Activated T-cell treated with anti-CD3 and anti-CD28 coated beads for 48 hours (primary cell): ENCODE results near the gene SCNN1B.
"Not testable (repeated sequence)": the region's sequence is repeated elsewhere in the genome, so short reads cannot be mapped to it uniquely, and the experiment has no call there.

Experiments used
- DNase-seq: peaks from one replicate; pipeline ENCODE4 v3.0.0-alpha.2; 2020; ENCODE audit warnings: low read depth

Gene SCNN1B

DNA sequence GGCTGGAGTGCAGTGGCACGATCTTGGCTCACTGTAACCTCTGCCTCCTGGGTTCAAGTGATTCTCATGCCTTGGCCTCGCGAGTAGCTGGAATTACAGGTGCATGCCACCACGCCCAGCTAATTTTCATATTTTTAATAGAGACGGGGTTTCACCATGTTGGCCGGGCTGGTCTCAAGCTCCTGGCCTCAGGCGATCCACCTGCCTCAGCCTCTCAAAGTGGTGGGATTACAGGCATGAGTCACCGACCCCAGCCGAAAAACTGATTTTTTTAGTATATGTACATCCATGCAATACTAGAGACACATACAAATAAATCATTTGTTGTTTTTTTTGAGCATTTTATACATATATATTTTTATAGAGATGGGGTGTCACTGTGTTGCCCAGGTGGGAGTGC lies 79.6 kb downstream of the SCNN1B start:
- not testable (repeated sequence) for DNase-seq

DNA sequence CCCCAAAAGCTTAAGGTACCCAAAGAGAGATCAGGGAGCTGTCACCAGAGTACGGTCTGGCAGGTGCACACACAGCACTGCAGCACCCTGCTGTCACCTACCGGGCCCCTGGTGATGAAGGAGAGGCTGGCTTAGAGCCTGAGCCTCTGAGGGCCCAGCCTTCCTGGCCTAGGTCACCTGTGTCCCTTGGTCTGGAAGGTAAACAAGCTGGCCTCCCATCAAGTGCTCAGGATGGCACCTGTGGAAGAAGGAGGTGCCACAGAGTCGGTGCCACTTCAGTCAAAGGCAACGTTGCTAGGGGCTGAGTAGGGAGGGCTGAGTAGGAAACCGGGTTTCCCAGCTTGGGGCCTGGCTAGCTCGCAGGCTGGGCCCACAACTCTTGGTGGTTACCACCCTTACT lies 80.2 kb downstream of the SCNN1B start:
- no peak for DNase-seq

DNA sequence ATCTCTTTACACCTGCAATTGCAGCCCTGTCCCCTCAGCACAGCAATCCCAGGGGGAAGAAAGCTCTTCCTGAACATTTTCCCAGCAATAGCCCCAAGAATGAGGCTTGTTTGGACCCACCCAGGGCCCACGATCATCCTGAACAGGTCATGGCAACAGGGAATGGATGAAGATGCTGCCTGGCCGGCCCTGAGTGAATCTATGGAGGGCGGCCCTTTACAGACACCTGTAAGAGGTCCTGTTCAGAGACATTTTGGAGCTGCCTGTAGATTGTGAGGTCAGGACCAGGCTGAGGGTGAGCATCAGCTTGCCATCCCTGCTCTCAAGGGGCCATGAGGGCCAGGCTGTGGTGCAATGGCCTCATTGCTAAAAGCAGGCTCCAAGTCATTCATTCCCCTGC lies 81.8 kb downstream of the SCNN1B start:
- no peak for DNase-seq

DNA sequence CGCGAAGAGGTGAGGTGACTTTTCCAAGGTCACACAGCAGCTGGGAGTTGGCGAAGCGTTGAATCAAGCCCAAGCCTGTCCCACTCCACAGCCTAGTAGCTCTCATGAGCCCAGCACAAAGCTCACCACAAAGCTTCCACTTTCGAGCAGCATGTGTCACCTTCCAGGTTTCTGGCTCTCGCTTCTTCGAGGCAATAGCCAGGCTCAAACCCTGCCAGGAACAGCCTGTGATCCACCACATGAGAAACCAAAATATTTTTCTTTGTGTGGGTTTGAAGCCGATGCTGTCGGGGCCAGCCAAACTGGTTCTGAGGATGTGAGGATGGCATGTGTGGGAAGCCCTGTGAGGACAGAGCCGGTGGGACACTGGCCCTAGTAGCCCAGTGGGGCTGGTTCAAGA lies 82.8 kb downstream of the SCNN1B start:
- no peak for DNase-seq

DNA sequence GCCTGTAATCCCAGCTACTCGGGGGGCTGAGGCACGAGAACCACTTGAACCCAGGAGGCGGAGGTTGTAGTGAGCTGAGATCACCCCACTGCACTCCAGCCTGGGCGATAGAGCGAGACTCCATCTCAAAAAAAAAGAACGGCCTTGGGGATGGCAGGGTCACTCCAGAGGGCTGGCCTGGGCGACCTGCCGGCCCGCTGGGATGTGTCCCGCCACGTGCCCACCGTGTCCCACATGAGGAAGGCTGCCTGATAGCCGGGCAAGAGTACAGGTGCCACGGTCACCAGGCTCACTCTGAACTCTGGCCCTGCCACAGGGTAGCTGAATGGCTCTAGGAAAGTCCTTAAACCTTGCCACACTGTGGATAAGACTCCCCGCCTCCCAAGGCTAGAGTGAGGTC lies 83.3 kb downstream of the SCNN1B start:
- DNase-seq = no peak

DNA sequence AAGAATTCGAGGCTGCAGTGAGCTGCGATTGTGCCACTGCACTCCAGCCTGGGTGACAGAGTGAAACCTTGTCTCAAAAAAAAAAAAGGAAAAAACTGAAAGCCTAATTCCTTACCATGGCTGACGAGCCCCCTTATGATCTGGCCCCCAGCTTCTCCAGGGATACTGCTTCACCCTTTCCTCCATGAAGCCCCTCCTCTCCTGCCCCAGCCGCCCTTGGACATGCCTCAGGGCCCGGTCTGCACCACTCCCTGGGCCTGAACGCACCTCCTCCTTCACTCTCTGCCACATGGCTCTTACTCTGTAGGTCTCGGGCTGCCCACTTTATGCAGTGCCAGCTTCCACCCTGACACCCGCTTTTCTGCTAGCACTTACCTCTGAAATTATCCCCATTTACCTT lies 85.6 kb downstream of the SCNN1B start:
- no peak for DNase-seq

DNA sequence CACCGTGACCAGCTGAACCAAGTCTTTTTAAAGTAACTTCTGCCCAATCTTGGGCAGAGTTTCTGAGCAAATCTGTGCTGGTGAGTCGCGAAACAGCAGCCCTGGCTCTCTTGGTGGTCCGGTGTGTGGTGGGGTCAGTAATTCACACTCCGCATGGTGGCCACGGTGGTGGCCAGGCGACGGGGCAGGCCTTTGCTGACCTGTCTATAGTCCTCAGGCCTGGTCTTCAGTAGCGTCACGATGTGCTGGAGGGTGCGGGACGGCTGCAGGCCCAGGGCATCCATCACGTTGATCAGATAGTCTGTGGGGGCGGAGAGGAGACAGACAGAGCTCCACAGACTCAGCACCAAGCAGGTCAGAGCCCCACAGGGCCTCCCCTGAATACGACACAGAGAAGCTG lies 86.7 kb downstream of the SCNN1B start:
- DNase-seq = no peak

DNA sequence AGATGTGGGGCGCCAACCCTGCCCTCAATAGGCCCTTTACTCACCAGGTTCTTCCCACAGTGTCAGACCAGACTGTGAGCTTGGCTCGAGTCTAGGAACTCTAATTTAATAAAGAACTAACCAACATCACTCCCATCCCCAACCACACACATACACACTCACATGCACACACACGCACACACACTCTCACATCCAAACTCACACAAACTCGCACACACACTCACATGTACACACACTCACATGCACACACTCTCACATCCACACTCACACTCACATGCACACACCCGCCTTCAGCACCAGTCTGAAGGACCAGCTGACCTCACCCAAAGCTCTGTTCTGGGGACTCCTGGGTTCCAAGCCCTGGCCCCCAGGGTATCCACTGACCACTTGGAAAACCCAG lies 87.1 kb downstream of the SCNN1B start:
- DNase-seq = no peak

DNA sequence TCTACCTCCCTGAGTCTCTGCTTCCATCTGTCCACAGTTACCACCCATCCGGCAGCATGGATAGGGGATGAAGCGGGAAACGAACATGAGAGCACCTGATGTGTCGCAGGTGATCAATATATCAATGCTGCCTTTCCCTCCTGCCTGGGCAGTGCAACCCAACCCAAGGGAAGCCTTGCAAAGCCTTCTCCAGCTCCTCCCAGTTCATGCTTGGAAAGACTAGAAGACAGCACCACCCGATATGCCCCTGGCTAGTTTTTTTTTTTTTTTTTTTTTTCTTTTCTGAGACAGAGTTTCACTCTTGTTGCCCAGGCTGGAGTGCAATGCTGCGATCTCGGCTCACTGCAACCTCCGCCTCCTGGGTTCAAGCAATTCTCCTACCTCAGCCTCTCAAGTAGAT lies 87.8 kb downstream of the SCNN1B start:
- DNase-seq = not testable (repeated sequence)

DNA sequence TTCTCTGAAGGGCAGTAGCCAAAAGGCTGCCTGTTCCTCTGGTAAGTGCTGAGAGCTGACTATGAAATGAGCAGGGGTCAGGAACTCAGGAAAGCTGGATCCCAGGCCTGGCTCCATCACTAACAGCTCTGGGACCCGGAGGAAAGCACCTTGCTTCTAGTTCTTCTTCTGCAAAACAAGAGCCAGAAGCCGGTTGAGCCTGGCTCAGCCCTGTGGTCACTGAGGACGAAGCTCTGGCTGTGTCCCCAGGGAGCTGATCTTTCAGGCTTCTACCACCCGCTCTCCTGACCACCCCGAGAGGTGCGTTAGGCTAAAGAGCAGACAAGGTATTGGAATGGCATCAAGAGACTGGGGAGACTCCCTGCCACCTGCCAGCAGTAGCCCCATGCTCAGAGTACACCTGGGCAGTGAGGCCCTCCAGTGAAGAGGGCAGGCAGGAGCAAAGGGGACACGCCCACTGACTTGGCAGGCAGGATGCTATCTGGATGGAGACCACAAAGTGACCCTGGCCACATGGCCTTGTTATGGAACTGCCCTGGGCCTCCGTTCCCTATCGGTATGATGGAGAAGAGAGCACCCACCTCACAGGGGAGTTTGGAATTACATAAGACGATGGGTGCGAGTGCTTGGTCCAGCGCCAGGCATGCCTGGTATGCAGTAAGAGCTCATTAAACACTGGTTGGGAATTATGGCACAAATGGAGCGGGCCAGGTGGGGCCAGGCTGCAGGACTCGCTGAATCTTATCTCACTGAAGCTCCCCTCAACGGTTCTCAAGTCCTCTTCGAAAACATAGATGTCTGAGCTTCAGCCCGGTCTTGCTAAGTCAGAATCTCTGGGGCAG lies 89.5 kb downstream of the SCNN1B start:
- DNase-seq = no peak

DNA sequence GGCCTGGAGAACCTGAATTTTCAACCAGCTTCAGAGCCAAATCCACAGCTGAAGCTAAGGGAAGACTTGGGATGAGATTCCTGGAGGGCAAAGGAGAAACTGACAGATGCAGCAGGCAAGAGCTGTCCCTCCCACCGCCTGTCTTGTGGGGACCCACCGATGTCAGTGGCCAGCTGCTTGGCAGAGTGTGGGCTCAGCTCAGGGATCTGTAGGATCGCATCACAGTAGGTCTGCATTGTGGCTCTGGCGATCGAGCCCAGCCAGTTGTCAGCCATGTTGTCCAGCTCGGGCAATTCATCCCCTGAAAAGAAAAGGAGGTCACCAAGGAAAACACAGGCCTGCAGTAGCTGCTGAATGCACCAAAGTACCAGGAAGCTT lies 90.1 kb downstream of the SCNN1B start:
- no peak for DNase-seq

DNA sequence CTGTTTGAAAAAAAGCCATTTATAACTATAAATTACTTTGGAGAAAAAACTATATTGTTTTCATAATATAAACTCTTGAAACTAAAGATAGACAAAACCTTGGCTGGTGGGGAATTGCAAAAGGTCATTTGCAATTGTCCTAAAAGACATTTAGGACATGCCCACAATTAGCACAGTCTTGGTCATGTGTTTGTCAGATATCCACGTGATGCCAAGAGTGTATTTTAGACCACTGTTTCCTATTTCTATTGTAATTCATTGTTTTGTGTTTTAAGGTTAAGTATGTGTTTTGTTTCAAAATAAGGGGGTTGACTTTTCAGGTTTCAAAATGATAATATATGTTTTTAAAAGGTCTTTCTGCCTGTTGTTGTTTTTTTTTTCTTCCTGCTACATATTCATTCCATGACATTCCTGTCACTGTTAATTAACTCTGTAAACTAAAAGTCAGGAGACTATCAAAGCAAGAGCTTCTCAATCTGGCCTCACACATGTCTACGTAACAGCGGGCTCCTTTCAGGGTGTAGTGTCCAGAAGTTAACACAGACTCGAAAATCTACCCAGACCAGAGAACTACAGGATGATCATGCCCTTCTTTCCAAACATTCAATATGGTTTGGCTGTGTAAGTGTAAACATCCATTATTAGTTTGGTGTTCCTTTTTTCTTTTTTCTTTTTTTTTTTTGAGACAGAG lies 92.2 kb downstream of the SCNN1B start:
- no peak for DNase-seq

DNA sequence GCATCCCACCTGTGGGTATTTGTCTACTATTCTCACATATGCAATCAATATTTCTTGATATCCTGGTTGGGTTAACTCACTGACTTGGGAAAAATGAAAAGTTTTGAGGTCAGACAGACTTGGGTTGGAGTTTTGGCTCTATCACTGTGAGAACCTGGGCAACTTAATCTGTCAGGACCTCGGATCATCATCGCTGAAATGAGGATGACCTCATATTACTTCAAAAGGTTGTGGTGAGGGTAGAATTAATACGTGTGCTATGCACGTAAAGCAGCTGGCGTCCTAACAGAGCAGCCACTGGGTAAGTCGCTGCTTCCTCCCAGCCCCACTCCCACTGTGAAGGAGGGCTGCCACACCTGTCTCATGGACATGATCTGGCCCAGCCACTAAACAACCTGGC lies 93.6 kb downstream of the SCNN1B start:
- no peak for DNase-seq

DNA sequence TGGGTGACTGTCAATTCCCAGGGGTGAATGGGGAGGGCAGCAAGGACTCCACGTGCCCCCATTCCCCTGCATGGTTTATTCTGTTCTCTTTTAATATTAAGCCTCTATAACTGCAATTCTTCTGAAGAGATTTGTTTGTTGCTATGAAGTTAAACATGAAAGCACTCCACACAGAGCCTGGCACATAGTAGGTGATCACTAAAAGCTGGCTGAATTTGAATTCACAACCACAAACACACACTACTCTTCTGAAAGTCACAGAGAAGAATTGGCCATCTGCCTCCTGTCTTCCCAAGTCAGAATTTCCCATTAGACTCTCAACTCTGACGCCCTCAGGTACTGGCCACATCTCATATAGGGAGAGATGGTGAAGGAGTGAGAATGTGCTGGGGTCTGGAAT lies 95.4 kb downstream of the SCNN1B start:
- no peak for DNase-seq

DNA sequence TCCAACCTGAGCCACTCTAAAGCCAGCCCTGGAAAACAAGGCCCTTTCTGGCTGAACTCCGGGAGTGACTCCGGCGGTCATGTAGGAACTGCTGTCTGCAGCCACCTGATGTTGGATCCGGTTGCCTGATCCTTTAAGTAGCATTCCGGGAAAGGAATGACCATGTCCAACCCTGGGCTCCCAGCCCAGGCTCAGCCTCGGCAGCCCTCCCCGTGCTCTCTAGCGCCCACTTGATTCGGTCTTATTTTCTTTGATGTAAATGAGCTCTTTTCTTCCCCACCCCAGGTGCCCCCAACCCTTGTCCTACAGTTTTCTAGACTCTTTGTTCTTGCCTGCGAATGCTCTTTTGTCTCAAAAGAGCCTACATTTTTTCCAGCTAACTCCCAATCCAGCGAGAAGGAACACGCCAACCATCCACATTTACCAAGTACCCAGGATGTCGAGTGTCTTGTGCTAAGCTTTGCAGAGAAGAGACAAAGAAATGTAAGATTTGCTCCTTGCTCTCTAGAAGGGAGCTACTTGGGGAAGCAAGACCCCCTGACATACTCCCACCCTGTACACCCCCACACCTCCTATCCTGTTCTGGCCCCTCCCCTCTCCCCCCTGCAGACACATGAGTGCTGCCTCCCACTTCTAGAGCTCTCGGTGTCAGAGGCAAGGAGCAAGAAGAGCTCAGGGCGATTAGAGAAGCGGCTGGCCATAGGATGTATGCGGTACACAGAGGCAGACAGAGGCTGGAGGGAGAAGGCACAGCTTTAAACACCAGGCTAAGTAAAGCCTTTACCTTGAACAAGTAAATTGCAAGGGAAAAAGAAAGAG lies 97.1 kb downstream of the SCNN1B start:
- no peak for DNase-seq

DNA sequence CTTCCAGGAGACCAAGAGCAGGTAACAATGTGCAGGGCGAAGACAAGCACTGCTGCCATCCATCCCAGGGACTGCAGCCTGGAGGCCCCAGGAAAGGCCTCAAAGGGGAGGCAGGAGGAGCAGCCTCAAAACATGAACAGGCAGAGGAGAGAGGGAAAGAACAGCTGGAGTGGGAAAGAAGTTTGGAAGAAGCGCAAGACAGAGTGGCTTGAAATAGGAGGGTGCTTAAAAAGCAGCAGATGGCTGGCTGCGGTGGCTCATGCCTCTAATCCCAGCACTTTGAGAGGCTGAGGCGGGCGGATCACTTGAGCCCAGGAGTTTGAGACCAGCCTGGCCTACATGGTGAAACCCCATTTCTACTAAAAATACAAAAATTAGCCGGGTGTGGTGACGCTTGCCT lies 98.3 kb downstream of the SCNN1B start:
- not testable (repeated sequence) for DNase-seq

DNA sequence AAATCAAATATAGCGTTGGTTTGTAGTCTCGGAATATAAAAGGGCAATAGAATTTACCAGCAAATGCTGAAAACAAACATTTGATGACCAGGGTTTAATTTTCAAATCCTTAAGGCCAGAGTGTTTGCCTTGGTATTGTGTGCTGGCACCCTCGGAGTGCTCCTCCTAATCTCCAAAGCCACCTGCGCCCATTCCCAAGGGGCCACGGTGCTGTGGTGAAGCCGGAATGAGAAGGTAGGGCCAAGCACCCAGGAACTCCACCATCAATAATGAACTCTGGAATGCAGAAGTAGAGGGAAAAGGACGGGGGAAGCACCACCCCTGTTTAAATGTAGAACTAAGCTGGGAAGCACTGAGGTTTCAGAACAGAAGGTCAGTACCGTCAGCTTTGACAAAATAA lies 99.0 kb downstream of the SCNN1B start:
- no peak for DNase-seq

DNA sequence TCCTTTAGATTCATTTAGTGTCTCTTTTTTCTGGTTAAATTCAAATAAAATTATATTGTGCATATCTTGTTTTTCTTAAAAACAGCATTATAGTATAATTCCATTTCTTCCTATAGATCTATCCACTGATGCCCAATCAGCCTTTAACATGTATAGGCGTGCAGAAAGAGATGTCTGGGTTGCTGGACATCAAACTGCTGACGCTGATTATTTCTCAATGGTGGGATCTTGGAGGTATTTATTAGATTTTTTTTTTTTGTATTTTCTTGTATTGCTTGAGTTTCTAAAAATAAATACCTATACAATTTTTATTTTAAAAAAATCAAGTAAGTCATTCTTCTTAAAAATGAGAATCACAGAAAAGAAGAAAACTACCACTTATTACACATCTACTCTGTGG lies 100.0 kb downstream of the SCNN1B start:
- no peak for DNase-seq

DNA sequence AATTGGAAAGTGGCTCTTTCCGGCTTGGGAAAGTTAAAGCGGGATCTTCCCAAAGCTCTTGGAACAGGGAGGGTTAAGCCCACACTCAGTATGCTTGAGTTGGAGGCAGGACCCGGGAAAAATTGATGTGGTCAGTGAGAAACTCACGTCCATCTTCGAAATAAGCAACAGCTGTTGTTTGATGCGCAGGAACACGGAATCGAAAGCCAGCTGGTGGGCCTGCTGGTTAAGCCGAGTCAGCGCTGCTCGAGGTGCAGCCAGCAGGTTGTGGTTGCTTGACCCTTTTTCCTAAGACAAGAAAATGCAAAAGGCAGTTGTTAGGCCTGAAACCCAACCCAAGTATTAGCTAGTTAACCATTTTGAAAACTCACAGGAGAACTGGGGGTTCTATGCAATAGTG lies 101.4 kb downstream of the SCNN1B start:
- no peak for DNase-seq

DNA sequence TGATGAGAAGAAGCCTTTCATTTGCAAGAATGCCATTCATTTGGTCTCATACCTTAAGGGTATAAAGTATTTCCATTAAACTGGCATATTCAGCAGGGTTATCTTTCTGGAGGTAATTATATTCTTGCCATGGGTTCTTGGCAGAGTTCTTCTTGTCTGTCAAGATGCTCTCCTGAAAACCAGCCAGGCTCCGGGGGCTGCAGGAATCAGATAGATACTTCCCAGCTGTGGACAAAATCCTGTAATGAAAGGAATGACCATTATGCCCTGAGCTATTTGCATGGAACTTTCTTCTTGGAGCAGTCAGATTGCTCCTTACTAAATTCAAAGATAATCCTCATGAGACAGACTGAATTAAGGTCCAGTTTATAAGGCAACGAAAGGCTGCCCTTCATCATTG lies 103.9 kb downstream of the SCNN1B start:
- DNase-seq = no peak

DNA sequence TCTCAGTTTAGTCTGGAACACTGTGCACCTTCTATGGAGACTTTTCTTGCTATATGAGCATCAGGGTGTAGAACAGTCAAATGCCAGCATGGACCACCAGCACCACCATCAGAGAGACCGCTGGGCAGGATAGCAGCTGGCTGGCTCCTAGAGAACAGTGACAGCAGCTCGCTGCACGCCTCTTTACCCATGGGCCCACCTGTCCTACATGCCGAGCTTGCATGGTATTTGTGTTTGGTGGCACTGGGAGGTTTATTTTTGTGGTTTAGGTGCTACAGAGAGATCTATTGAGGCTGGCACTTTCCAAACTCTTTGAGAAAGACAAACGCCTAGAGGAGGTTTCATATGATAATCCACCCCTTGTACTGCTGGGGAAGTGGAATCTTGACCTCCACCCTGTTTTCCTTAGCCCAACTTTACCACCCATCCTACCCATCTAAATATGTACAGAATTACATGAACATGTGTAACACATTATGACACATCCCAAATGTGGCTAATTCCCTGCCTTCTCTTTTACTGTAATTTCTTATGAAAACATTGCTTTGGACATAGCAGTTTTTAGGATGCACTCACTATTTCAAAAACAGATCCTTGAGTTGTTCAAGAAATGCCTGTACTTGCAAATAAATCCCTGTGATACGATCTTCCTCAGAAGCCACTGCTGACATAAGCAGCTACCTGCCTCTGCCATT lies 104.6 kb downstream of the SCNN1B start:
- DNase-seq = no peak

DNA sequence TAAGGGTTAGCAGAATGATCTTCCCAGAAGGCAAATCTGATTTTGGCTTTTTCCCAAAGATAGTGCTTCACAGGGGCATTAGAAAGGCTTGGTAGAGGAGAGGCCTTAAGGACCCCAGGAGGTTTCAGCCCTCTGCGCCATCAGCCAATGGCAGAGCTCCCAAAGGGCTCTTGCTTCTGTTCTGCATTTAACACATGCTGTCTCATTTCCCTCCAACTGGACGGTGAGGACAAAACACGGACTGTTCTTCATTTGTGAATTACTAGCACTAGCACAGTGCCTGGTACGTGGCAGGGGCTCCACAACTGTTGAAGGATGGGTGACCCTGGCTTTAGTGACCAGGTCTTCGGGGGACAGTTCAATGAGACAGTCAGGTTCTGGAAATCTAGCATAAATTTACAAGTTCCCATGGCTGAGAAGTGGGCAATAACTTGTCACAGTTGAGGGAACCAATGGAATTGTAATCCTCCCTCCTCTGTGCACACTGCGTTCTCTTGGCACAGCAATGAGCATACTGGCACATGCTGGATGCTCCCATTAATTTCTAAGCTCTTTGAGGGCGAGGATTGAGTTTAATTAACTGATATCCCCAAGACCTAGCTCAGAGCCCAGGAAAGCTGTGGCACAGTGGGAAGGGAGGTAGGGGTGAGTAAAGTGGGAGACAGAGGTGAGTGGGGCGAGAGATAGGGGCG lies 105.5 kb downstream of the SCNN1B start:
- DNase-seq = no peak
